Measurements from ENCODE around the gene EVX2.

DNA sequence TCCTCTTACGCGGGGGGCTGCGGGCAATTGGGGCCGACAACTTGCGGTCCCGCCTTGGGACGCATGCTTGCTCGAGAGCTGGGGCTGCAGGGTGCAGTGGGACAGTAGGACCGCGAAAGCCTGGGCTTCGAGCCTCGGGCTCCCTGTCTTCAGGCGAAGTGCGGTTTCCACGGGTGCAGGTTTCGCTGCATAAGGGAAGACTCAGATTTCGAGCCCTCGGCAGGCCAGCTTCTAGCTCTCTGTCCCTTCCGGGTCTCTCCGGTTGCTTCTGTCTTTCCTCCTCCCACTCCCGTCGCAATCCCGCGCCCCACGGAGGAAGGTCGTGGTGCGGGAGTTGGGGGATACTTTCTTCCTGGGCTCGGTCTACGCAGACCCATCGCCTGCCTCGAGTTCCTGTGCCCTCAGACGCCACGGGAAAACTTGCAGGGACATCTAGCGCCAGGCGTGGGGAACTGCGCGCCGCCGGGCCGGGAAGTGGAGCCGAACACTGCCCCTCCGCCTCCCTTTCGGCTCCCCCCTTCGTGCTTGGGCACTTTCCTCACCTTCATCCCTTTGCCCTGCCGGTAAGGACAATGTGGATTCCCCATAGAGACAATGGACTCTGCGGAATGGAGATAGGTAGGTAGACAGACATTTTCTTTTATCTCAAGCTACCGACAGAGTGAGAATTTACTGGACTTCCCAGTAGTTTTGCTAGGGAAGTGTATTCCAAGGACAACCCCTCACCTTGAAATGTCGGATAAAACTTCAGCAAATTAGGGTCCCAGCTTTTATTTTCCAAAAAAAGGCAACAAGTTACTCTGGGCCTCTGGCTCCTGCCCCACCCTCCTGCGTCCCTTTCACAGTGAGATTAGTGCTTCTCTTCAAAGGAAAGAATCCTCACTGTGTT is 4.5 kb upstream of the EVX2 start:
- peak; percentile 71 for TF ChIP-seq CTCF (IDR thresholded peaks at IDR 0.05)
- TF ChIP-seq EZH2phosphoT487 (IDR thresholded peaks at IDR 0.05) = peak; percentile 94

All from neural progenitor cell (in vitro differentiated cells).